ENCODE measurements around the gene APC2.
"Not testable (repeated sequence)": the region's sequence is repeated elsewhere in the genome, so short reads cannot be mapped to it uniquely, and the experiment has no call there.

The APC2 gene

DNA sequence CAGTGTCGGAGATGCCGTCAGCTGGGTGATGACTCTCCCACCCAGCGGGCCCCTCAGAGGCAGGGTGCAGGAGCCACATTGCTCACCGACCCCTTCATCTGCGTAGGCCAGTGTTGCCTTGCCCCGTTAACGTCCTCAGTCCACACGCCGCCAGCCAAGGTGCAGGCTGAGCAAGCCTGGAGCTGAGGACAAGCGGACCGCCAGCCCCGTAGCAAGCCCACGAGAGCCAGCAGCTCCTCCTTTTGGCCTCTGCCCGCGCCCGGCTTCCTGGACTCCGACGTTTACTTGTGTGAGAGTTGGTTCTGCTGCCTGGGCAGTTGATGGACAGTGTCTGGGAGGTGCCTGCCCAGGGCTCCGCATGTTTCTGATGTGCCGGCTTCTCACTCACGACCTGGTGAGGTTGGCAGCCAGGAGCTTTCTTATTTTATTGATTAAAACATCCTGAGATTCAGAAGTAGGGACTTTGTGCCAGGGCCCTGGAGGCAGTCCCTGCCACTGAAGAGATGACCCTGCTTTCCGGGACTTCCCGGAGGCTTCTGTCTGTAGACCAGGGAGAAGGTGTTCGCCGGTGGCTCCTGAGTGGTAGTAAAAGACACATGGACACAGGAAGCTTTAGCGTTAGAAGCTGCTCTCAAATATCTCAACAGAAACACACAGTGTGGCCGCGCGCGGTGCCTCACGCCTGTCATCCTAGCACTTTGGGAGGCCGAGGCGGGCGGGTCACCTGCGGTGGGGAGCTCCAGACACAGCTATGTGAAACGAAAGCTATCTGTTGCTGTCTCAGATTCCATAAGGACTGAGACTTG is 36.7 kb upstream of the APC2 start:
- no peak for DNase-seq

DNA sequence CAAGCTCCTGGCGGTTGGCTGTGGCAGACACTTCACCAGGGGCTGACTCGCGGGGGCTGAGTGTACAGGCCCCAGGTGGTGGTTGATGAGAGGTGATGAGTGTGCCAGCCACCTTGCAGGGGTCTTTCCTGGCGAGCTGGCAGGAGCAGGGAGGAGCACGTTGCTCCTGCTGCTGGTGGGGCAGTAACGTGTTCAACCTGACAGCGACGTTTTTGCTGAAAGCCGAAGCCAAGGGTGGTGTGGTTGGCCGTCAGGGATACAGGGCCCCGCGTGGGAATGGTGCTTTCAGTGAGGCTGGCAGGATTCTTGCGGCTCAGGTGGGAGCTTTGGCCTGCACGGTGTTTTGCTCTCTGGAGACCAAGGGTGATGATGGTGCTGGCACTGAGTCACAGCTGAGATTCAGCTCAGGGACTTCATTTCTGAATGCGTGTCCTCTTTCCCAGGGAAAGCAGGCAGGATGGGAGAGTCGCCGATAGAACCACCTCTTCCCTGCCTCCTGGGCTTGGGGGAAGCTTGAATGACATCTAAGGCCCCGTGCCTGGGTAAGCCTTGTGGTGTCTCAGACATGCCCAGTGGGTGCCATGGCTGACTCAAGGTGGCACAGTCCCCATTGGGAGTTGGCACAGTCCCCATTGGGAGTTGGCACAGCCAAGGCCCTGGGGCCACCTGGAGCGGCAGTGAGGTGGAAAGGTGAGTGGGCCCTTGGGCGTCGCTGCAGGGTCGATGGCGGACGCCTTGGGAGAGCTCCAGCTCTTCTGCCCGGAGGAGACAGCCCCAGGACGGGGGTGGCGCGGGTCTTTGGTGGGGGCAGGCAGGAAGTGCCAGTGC is 33.7 kb upstream of the APC2 start:
- no peak for DNase-seq

DNA sequence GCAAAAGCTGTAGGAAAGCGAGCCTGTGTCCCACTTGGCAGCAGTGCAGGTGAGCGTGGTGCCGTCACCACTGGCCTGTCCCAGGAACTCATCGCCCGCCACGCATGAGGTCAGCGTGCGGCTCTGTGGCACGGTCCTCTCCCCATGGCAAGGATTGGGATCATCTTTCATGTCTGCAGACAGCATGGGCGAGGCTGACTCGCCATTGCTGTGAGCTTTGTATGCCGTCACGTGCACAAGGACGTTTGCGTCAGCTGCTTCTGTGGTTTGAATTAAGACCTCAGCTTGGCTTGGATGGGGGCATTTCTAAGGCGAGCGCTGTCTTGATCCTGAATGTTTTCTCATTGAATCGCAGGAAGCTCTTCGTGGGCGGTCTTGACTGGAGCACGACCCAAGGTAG is 32.8 kb upstream of the APC2 start:
- DNase-seq: no peak

DNA sequence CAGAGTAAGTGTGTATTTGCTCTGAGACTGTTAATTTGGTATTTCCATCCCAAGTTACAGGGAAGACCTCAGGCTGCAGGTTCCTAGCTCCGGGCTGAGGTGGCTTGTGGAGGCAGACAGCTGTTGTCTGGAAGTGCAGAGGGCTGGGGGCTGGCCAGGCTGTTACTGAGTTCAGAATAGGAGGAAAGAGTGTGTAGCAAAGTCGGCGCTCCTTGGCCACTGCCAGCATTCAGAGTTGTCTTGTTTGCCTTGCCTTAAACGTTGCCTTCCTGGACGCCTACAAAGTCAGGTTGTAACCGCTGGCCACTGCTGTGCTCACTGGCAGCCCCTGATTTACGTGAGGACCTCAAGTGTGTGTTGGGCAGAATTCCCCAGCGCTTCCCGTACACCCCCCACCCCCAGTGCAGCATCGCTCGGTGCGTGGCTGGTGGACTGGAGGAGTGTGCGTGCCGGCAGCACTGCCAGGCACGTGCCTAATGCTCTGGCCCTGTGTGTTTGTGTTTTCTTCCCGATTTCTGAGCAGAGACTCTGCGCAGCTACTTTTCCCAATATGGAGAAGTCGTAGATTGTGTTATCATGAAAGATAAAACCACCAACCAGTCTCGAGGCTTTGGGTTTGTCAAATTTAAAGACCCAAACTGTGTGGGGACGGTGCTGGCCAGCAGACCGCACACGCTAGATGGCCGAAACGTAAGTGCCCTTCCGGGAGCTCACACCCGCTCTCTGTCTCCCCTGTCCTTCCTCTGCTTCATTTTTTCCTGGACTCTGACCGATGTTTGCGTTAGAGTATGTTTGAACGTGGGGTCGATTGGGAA is 32.0 kb upstream of the APC2 start:
- no peak for DNase-seq

GRCh38 chr19:1418496-1418775 is 31.5 kb upstream of the APC2 start:
- DNase-seq: no peak

- DNase-seq: no peak
Measured at GRCh38 chr19:1418951-1419738, 30.8 kb upstream of the APC2 start.

- not testable (repeated sequence) for DNase-seq
Measured at GRCh38 chr19:1420085-1420484, 29.8 kb upstream of the APC2 start.

DNA sequence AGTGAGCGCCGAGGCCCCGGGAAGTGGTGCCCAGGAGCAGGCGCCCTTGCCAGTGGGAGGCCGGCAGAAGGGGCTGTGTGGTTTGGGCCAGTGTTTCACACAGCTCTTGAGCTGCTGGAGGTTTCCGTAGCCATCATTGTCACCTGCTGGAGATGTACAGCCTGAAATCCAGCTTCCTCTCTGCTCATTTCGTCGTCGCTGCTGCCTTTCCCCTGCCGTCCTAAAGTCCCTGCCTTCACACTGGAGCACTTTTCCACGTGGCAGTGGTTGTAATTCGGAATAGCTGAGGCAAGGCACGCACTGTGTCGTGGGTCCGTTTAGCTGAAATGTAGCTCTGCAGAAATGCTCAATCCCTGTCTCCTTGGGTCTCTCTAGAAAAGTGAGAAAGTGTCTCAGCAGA is 29.3 kb upstream of the APC2 start:
- DNase-seq: no peak

GRCh38 chr19:1421218-1421957 is 28.5 kb upstream of the APC2 start:
- no peak for DNase-seq

DNA sequence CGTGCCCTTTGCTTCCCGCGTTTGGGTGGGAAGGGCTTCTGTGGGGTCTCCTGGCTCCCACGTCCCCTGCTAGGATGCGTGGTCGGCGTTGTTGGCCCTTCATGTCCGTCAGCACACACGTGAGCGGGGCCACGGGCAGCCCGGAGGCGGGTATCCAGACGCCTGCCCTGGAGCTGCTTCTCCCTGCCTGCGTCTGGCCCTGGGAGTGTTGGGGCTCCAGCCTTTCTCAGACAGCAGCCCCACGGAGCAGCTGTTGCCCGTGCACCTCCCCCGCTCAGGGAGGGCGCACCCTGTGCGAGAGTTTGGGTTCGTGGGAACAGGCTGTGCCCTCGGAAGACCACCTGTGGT is 28.0 kb upstream of the APC2 start:
- DNase-seq: no peak

- no peak for DNase-seq
Measured at GRCh38 chr19:1422360-1422759, 27.6 kb upstream of the APC2 start.

- DNase-seq: no peak
Measured at GRCh38 chr19:1422943-1423342, 27.0 kb upstream of the APC2 start.

- DNase-seq: no peak
Measured at GRCh38 chr19:1423436-1424191, 26.3 kb upstream of the APC2 start.

DNA sequence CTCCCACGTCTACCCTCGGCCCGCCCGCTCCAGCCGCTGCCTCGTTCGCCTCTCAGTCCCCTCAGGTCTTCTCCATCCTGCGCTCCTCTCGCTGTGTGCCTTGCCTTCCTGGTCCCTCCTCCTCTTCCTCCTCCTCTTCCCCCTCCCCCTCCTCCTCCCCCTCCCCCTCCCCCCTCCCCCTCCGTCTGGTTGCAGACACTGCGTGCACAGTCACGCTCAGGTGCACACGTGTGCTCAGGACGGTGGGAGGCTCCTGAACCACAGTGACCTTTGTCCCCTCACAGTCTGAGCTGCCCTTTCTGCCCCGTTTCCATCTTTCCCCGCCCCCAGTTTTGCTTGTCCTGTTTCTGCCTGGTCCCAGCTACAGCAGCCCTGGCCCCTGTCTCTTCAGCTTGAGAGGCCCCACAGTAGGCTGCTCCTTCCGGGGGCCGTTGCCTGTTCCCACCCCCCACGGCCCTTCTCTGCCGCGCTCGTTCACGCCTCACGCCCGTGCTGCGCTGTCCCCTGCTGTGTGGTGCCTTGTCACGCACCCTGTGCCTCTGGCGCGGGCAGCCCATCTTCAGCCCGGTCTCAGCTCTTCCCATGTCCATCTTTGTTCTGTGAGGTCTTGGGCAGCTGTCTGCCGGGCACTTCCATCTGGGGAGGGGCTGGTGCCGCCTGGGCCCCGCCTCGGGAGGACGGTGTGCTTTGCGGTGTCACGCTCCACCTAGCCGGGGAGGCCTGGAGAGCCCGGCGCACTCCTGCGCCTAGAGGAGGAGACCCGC is 25.5 kb upstream of the APC2 start:
- no peak for DNase-seq

- no peak for DNase-seq
Measured at GRCh38 chr19:1425102-1425837, 24.7 kb upstream of the APC2 start.

DNA sequence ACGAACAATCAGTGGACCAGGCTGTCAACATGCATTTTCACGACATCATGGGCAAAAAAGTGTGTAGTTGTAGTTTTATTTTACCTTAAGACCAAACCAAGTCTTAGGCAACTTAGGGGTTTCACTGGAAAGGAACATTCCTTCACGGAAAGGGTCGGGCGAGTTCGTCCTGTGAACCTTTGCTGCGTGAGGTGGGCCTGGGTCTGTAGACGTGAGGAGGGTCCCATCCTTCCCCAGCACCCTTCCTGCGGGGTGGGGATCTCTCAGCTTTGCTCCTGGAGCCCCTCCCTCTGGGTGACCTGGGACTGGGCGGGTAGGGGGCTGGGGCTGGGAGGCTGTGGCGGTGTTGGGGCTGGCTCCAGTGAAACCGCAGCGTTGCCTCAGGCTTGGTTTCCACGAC is 24.0 kb upstream of the APC2 start:
- no peak for DNase-seq

DNA sequence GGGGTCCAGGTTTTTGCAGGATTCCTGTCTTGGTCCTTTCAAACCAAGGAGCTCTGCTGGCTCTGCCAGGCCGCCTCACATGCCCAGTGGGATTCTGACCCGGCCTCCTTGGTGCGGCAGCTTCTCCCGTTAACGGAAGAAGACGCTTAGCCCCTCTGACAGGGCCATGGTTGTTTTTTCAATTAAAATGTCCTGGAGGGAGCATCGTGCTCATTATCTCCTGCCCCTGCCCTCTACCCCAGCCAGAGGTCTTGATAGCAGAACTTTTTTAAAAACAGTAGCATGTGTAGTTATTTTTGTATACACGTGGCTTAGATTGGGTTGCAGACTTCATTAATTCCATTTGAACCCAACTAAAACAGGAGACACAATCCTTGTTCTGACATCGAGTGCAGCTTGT is 23.2 kb upstream of the APC2 start:
- no peak for DNase-seq

DNA sequence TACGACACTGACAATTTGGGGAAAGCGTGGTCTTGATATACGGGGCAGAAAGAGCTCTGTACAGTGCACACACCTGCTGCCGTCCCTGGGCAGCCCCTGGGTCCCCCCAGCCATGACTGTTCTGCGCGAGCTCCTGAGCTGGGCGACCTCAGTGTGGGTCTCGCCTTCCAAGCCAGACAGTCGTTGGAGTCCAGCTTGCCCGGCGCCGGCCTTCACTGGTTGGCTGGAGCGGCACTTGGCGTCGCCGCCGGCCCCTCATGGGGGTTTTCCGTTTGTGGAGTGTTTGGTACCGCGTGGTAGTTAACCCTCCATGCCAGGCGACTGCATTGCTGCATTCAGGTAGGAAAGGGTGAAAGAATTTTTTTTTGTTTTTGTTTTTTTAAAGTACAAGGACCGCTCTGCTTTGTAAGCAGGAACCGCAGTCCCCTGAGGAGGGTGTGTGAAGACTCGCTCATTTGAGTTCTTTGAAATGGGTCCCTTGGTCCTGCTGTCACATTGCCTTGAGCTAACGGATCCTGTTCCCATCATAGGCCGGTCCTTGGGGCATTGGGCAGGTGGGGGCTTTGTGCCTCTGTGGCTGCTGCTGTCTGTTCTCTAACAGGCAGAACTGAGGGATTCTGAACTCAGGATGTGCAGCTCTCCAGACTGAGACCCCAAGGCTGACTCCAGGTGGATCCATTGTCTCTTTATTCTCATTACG is 22.6 kb upstream of the APC2 start:
- no peak for DNase-seq

GRCh38 chr19:1428738-1429391 is 21.1 kb upstream of the APC2 start:
- no peak for DNase-seq
